HCT116 (cell line): ENCODE measurements around the gene MAN2B1.

Experiments
- YY1 ChIP-seq: IDR thresholded peaks from 2 replicates; pipeline ENCODE4 v1.6.1; 2011; ENCODE audit warnings: low read length, low read depth, moderate library complexity, mild to moderate bottlenecking; ENCODE audit not compliant: insufficient replicate concordance; ENCODE audit errors: extremely low read depth
- TF ChIP-seq, protein P1 (sequence below), 3 experiments: fragments of 200-600 bp in 1 of 3; sonication (generic) in 1 of 3; IDR thresholded peaks in 2 of 3; conservative IDR thresholded peaks in 1 of 3; 2 replicates each; pipeline ENCODE4 v1.5.1; 2012 to 2017; ENCODE audit warnings: low read depth in 2 of 3, low read length in 2 of 3, antibody characterized with exemption in 1 of 3, borderline replicate concordance in 1 of 3, control low read depth in 1 of 3, mild to moderate bottlenecking in 1 of 3, mixed read lengths in 1 of 3, mixed run types in 1 of 3, moderate library complexity in 1 of 3; ENCODE audit not compliant: insufficient read depth in 1 of 3

GRCh38 chr19:12660980-12661379 lies 5.6 kb downstream of the MAN2B1 start:
- TF ChIP-seq, protein P1, sequence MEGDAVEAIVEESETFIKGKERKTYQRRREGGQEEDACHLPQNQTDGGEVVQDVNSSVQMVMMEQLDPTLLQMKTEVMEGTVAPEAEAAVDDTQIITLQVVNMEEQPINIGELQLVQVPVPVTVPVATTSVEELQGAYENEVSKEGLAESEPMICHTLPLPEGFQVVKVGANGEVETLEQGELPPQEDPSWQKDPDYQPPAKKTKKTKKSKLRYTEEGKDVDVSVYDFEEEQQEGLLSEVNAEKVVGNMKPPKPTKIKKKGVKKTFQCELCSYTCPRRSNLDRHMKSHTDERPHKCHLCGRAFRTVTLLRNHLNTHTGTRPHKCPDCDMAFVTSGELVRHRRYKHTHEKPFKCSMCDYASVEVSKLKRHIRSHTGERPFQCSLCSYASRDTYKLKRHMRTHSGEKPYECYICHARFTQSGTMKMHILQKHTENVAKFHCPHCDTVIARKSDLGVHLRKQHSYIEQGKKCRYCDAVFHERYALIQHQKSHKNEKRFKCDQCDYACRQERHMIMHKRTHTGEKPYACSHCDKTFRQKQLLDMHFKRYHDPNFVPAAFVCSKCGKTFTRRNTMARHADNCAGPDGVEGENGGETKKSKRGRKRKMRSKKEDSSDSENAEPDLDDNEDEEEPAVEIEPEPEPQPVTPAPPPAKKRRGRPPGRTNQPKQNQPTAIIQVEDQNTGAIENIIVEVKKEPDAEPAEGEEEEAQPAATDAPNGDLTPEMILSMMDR (IDR thresholded peaks at IDR 0.05 in 2 of 3, conservative IDR thresholded peaks at IDR 0.05 in 1 of 3; ENCODE audit: borderline replicate concordance in 1 of 3, insufficient read depth in 1 of 3, low read depth in 2 of 3, low read length in 2 of 3) = no peak
- TF ChIP-seq YY1 = no peak
